HG03432 (cell line): ENCODE measurements around the gene MAOB.

Experiments used
- ATAC-seq: cut with Tn5 transposase; IDR thresholded peaks from one replicate; pipeline ENCODE4 v1.9.1; 2021; ENCODE audit warnings: mild to moderate bottlenecking, moderate library complexity; ENCODE audit not compliant: unreplicated experiment

Gene MAOB

DNA sequence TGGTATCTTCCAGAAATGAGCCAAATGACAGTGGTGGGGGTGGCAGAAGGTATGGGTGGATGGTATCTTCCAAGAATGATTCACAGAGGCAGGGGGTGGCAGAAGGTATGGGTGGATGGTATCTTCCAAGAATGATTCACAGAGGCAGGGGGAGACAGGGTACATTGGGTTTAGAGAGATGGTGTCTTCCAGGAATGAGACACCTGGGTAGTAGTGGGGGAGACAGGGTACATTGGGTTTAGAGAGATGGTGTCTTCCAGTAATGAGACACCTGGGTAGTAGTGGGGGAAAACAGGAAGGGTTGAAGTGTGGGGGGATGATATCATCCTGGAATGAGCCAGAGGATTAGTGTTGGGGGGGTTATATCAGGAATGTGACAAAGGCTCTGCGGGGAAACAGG is 164.2 kb downstream of the MAOB start:
- no peak for ATAC-seq

- no peak for ATAC-seq
Measured at GRCh38 chrX:43717161-43717560, 165.1 kb downstream of the MAOB start.

- ATAC-seq: no peak
Measured at GRCh38 chrX:43716696-43717095, 165.6 kb downstream of the MAOB start.
